Astrocyte of the cerebellum (primary cell): ENCODE measurements around the gene XPO1.

ENCODE experiments used
- DNase-seq: peaks from one replicate; pipeline ENCODE4 v3.0.0-alpha.2; 2011; ENCODE audit warnings: low read depth
- H3K4me3 ChIP-seq: 2 replicates; pipeline ENCODE4 v1.5.1; 2011; ENCODE audit warnings: mild to moderate bottlenecking, low read depth, low read length, moderate library complexity
- CTCF ChIP-seq: IDR thresholded peaks from 2 replicates; pipeline ENCODE4 v1.5.1; 2012; ENCODE audit warnings: low read length, low read depth, moderate library complexity, mild to moderate bottlenecking; ENCODE audit errors: missing control alignments
- in situ Hi-C: cut with HindIII; loops from 2 replicates; pipeline ENCODE4 v1.10.0; 2017; ENCODE audit warnings: low sequenced_read_pairs

The XPO1 gene

GRCh38 chr2:61512768-61513398, 25.3 kb downstream of the XPO1 start:
- no peak for TF ChIP-seq CTCF
- in situ Hi-C loops: no loop called here
- H3K4me3 ChIP-seq: no peak overlapping the region
- DNase-seq: no peak

DNA sequence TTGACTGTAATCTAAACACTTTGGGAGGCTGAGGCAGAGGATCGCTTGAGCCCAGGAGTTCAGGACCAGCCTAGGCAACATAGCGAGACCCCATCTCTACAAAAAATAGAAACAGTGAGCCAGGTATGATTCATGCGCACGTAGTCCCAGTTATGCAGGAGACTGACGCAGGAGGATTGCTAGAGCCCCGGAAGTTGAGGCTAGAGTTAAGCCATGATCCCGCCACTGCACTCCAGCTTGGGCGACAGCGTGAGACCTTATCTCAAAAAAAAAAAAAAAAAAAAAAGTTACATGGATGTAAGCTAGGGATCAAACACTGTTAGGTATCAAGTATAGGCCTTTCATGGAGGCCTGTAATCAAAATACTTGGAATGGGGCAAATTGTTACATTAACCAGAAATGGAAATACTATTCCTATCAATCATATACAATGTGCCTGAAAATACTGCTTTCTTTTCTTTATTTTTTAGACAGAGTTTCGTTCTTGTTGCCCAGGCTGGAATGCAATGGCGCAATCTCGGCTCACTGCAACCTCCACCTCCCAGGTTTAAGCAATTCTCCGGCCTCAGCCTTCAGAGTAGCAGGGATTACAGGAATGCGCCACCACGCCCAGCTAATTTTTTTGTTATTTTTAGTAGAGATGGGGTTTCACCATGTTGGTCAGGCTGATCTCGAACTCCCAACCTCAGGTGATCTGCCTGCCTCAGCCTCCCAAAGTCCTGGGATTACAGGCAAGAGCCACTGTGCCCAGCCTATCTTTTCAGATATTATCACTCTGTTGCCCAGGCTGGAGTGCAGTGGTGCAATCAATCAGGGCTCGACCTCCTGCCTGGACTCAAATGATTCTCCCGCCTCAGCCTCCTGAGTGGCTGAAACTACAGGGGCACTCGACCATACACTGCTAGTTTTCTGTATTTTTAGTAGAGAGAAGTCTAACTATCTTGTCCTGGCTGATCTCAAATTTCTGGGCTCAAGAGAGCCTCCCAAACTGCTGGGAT, 27.2 kb downstream of the XPO1 start:
- TF ChIP-seq CTCF: no peak
- in situ Hi-C loops: no loop called here
- no peak for DNase-seq
- no peak overlapping the region for H3K4me3 ChIP-seq

- no peak for DNase-seq
- H3K4me3 ChIP-seq: no peak overlapping the region
- TF ChIP-seq CTCF: no peak
- in situ Hi-C loops: no loop called here
Measured at GRCh38 chr2:61504949-61505348, 33.2 kb downstream of the XPO1 start.

DNA sequence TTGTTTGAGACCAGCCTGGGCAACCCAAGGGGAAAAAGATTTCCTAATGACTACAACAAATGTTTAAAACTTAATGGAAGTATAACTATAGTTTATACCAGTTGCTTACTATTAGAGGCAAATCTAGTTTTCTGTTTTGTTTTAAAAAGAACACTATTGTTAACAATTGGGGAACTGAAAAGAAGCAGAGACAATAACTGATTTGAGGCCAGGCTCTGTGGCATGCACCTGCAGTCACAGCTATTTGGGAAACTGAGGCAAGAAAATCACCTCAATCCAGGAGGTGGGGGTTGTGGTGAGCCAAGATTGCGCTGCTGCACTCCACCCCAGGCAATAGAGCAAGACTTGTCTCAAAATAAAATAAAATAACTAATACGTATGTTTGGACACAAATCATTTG, 39.1 kb downstream of the XPO1 start:
- H3K4me3 ChIP-seq: no peak overlapping the region
- no peak for DNase-seq
- in situ Hi-C loops: no loop called here
- TF ChIP-seq CTCF: no peak

DNA sequence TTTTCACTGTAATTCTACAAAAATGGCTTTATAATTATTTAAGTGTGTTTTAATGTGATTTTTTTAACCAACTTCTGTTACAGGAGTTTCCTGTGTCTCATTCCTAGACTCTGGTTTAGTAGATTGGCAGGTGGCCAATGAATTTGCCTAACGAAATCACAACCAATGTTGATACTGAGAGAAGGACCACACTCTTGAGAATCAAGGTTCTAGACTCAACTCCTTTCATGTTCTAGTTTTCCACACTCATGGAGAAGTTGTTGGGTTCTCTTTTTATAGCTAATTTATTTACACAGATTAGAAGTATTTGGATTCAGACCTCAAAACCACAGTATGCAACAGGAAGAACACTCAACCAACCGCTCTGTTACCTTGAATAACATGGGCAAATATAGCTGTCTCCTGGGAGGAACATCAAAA, 44.6 kb downstream of the XPO1 start:
- no peak for TF ChIP-seq CTCF
- peak; percentile 34 for DNase-seq
- in situ Hi-C loops: no loop called here
- no peak overlapping the region for H3K4me3 ChIP-seq

DNA sequence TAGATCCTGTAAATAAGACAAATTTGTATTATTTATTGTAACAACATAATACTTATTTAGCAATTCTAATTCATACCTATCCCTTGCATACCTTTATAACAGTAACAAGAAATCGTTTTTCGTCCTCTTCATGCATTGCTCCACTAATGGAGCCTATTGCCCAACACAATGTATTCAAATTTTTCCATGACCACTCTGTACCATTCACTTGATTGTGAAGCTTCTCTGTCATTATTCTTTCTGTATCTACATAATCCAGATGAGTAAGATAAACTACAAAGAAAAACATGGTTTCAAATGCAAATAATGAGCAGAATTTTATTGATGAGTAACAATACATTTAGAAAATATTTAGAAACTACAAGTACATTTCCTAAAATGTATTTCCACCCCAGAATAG, 45.7 kb downstream of the XPO1 start:
- H3K4me3 ChIP-seq: no peak overlapping the region
- TF ChIP-seq CTCF: no peak
- in situ Hi-C loops: no loop called here
- no peak for DNase-seq
